Measurements from ENCODE around the gene ADSS1.

DNA sequence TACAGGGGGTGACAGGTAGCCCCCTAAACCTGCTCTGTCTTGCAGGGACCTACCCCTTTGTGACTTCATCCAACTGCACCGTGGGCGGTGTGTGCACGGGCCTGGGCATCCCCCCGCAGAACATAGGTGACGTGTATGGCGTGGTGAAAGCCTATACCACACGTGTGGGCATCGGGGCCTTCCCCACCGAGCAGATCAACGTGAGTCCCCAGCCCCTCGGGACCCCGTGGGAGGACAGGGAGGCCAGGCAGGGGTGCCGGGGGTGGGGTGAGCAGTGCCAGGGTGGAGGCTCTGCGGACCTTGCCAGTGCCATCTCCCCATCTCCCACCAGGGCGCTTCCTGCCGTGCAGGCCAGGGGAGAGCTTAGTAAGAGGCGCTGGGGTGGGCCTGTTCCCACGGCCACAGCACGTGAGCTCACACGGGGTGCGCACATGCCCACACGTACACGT, 17.8 kb downstream of the ADSS1 start:
- TF ChIP-seq, protein P1, sequence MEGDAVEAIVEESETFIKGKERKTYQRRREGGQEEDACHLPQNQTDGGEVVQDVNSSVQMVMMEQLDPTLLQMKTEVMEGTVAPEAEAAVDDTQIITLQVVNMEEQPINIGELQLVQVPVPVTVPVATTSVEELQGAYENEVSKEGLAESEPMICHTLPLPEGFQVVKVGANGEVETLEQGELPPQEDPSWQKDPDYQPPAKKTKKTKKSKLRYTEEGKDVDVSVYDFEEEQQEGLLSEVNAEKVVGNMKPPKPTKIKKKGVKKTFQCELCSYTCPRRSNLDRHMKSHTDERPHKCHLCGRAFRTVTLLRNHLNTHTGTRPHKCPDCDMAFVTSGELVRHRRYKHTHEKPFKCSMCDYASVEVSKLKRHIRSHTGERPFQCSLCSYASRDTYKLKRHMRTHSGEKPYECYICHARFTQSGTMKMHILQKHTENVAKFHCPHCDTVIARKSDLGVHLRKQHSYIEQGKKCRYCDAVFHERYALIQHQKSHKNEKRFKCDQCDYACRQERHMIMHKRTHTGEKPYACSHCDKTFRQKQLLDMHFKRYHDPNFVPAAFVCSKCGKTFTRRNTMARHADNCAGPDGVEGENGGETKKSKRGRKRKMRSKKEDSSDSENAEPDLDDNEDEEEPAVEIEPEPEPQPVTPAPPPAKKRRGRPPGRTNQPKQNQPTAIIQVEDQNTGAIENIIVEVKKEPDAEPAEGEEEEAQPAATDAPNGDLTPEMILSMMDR (conservative IDR thresholded peaks at IDR 0.05; ENCODE audit: low read depth, low read length): no peak
- TF ChIP-seq EZH2 (IDR thresholded peaks at IDR 0.05; ENCODE audit: borderline replicate concordance, low read depth, low read length, poor library complexity, severe bottlenecking): no peak
